Endothelial cell of umbilical vein (primary cell): ENCODE data around the gene C10orf143. TPM values are rescaled to one million over a fixed set of nuclear protein-coding genes. Genes with fewer than 3 reads are reported as not detected.

Source experiments
- BruUV-seq: library from RNA; stranded (reverse); fragments of 400-500 nt; replicated peaks from 2 replicates; lab custom pipeline; 2021; lab: Mats Ljungman, UMichigan
- CTCF ChIA-PET: fragments of 300-600, 350-600 bp; sonication (Branson Sonifier 250); formaldehyde crosslinking; loops from one replicate; lab custom pipeline; 2021; ENCODE audit warnings: antibody characterized with exemption, inconsistent platforms; lab: Charles Lee
- POLR2A ChIA-PET: fragments of 300-600, 350-600 bp; sonication (Branson Sonifier 250); formaldehyde crosslinking; loops from one replicate; lab custom pipeline; 2021; ENCODE audit warnings: antibody characterized with exemption, inconsistent platforms; lab: Charles Lee
- DNase-seq: peaks from one replicate; pipeline ENCODE4 v3.0.0-alpha.2; 2011; ENCODE audit warnings: low read depth, low spot score
- FAIRE-seq: peaks from 2 replicates; lab custom pipeline; 2011; peaks lifted over from hg19 to GRCh38; lab: Jason Lieb, UNC
- H2AFZ ChIP-seq: 2 replicates; pipeline ENCODE4 v1.6.0; 2012; ENCODE audit warnings: low read depth, low read length, control low read depth, inconsistent platforms
- H3K27ac ChIP-seq: 2 replicates; pipeline ENCODE4 v1.5.1; 2011; ENCODE audit warnings: low read depth, mild to moderate bottlenecking, control low read depth, low read length, moderate library complexity; ENCODE audit not compliant: insufficient read depth
- H3K27me3 ChIP-seq, 2 experiments: 2 replicates each; pipeline versions ENCODE4 v1.6.0 to v1.6.1; 2011; ENCODE audit warnings: low read length in 2 of 2, mixed read lengths in 1 of 2; ENCODE audit not compliant: control insufficient read depth in 2 of 2, insufficient read depth in 2 of 2
- H3K36me3 ChIP-seq, 2 experiments: 2 replicates in 1 of 2; 3 replicates in 1 of 2; pipeline ENCODE4 v1.5.1; 2011; ENCODE audit warnings: low read length in 2 of 2, mild to moderate bottlenecking in 1 of 2, moderate library complexity in 1 of 2; ENCODE audit not compliant: control insufficient read depth in 2 of 2, insufficient read depth in 2 of 2; ENCODE audit errors: extremely low read depth in 1 of 2
- H3K4me1 ChIP-seq: 3 replicates; pipeline ENCODE4 v1.5.1; 2011; ENCODE audit warnings: mild to moderate bottlenecking, low read length; ENCODE audit not compliant: control insufficient read depth, insufficient read depth; ENCODE audit errors: extremely low read depth
- H3K4me2 ChIP-seq: 2 replicates; pipeline ENCODE4 v1.6.1; 2011; ENCODE audit warnings: low read length, control low read depth, mixed read lengths; ENCODE audit not compliant: insufficient read depth
- H3K4me3 ChIP-seq, 3 experiments: fragments of 200-600 bp in 1 of 3; sonication (generic), shearing (Covaris generic) in 1 of 3; replicated peaks in 1 of 3; 2 replicates each; pipeline ENCODE4 v1.5.1; 2011 to 2016; ENCODE audit warnings: control low read depth in 3 of 3, low read length in 3 of 3, mild to moderate bottlenecking in 2 of 3, inconsistent platforms in 1 of 3, low read depth in 1 of 3, moderate library complexity in 1 of 3; ENCODE audit not compliant: insufficient read depth in 1 of 3
- H3K79me2 ChIP-seq: 2 replicates; pipeline ENCODE4 v1.6.0; 2012; ENCODE audit warnings: low read length, inconsistent platforms; ENCODE audit not compliant: control insufficient read depth, insufficient read depth
- H3K9ac ChIP-seq: replicated peaks from 2 replicates; pipeline ENCODE3; 2011; ENCODE audit warnings: low read length, control low read depth; ENCODE audit not compliant: insufficient read depth; ENCODE audit errors: extremely low read depth
- H3K9me1 ChIP-seq: replicated peaks from 3 replicates; pipeline ENCODE4 v1.6.0; 2011; ENCODE audit warnings: mild to moderate bottlenecking, low read length; ENCODE audit not compliant: control insufficient read depth, insufficient read depth; ENCODE audit errors: extremely low read depth
- H3K9me3 ChIP-seq: replicated peaks from 2 replicates; pipeline ENCODE4 v1.5.1; 2012; ENCODE audit warnings: low read length, inconsistent platforms; ENCODE audit not compliant: control insufficient read depth, insufficient read depth
- H4K20me1 ChIP-seq: replicated peaks from 2 replicates; pipeline ENCODE3; 2011; ENCODE audit warnings: mild to moderate bottlenecking, low read length; ENCODE audit not compliant: control insufficient read depth, insufficient read depth; ENCODE audit errors: extremely low read depth
- MYC ChIP-seq: IDR thresholded peaks from one replicate; pipeline ENCODE4 v1.6.1; 2011; ENCODE audit warnings: mild to moderate bottlenecking, low read depth, low read length
- POLR2AphosphoS5 ChIP-seq: IDR thresholded peaks from 2 replicates; pipeline ENCODE4 v1.6.1; 2012; ENCODE audit warnings: low read depth, mild to moderate bottlenecking, control low read depth, low read length, moderate library complexity; ENCODE audit not compliant: insufficient read depth
- dilution Hi-C: fragments of 300-500 bp; cut with MboI; formaldehyde crosslinking; loops from one replicate; pipeline ENCODE4 v1.15.0; 2019; ENCODE audit warnings: low sequenced_read_pairs; ENCODE audit not compliant: extremely low pct_ligation_motif_present
- intact Hi-C: fragments of 100-400 bp; cut with micrococcal nuclease; formaldehyde crosslinking; loops from one replicate; pipeline ENCODE4 v1.10.0; 2022
- polyA plus RNA-seq, 4 experiments: library from polyadenylated mRNA; depleted of rRNA in 3 of 4; stranded (reverse) in 3 of 4; unstranded in 1 of 4; fragments of >200 nt; gene quantifications; 2 replicates each; pipeline versions ENCODE4 v1.2.1 to v1.2.3, GENCODE V29; 2011 to 2012; ENCODE audit warnings: missing spikeins in 1 of 4
- total RNA-seq: library from RNA; stranded (reverse); gene quantifications from 2 replicates; pipeline ENCODE4 v1.2.3, GENCODE V29; 2021
- TF ChIP-seq, protein P1 (sequence below), 2 donors: IDR thresholded peaks; 1 replicate in 1 of 2; 2 replicates in 1 of 2; pipeline ENCODE4 v1.5.1; 2011; ENCODE audit warnings: low read length in 2 of 2, mild to moderate bottlenecking in 2 of 2, moderate library complexity in 2 of 2, control low read depth in 1 of 2, inconsistent platforms in 1 of 2, low read depth in 1 of 2; ENCODE audit not compliant: insufficient read depth in 1 of 2; ENCODE audit errors: extremely low read depth in 1 of 2
- TF ChIP-seq, protein P2 (sequence below): IDR thresholded peaks from 2 replicates; pipeline ENCODE4 v1.6.1; 2011; ENCODE audit not compliant: insufficient read depth, insufficient read length

Gene C10orf143
- total and polyA plus RNA-seq, 2 donors (not counting 3 experiments of a cell fraction or from before 2014, with no cell fraction given), result 0.26 to 0.44 TPM

DNA sequence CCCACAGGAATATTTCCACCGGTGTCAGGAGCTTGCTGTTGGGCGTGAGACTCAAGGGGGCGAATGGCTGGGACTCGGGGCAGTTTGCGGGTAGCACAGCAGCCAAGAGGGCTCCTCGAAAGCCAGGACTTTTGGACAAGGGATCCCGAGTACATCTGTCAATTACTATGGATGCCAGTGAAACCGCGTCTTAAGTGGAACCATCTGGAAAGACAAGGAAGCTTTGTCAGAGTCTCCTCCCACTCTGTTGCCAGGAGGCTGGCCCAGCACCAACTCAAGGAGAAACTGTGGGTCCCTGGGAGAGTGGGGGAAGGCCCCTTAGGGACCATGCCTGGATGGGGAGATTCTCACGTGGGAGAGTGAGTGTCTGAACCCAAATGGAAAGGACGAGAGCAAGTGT lies 57.1 kb downstream of the C10orf143 start:
- H2AFZ ChIP-seq, result no peak overlapping the region
- CTCF ChIA-PET, result no interaction called here
- FAIRE-seq, result no peak

GRCh38 chr10:130052193-130052592 lies 58.4 kb downstream of the C10orf143 start:
- Histone ChIP-seq H3K9me3 (peaks cover 2% of the 10 kb centered on the region), H3K9ac (no peak overlapping the region), H3K36me3 (no peaks in the 10 kb centered on the region), H3K79me2 (no peaks in the 10 kb centered on the region), H3K4me2 (no peak overlapping the region), H4K20me1 (no peaks in the 10 kb centered on the region), H3K27ac (no peak overlapping the region), H3K4me3 (no peak overlapping the region), H3K4me1 (no peaks in the 10 kb centered on the region), H3K9me1 (no peaks in the 10 kb centered on the region), H2AFZ (no peak overlapping the region), H3K27me3 (no peaks in the 10 kb centered on the region)
- TF ChIP-seq POLR2AphosphoS5, result no peak
- TF ChIP-seq, protein P1, sequence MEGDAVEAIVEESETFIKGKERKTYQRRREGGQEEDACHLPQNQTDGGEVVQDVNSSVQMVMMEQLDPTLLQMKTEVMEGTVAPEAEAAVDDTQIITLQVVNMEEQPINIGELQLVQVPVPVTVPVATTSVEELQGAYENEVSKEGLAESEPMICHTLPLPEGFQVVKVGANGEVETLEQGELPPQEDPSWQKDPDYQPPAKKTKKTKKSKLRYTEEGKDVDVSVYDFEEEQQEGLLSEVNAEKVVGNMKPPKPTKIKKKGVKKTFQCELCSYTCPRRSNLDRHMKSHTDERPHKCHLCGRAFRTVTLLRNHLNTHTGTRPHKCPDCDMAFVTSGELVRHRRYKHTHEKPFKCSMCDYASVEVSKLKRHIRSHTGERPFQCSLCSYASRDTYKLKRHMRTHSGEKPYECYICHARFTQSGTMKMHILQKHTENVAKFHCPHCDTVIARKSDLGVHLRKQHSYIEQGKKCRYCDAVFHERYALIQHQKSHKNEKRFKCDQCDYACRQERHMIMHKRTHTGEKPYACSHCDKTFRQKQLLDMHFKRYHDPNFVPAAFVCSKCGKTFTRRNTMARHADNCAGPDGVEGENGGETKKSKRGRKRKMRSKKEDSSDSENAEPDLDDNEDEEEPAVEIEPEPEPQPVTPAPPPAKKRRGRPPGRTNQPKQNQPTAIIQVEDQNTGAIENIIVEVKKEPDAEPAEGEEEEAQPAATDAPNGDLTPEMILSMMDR (IDR thresholded peaks at IDR 0.05; ENCODE audit: extremely low read depth in 1 of 2, insufficient read depth in 1 of 2, low read depth in 1 of 2, low read length in 2 of 2), result no peak
- no peak for TF ChIP-seq MYC
- DNase-seq (no peak), FAIRE-seq (no peak)
- dilution Hi-C loops, result no loop called here
- no TSS peak for BruUV-seq
- ChIA-PET CTCF (no interaction called here), POLR2A (no interaction called here)
- intact Hi-C loops, result no loop called here

More for the DNA sequence above, 57.1 kb downstream of the C10orf143 start:
- Histone ChIP-seq H3K4me2 (no peak overlapping the region), H3K9me3 (peaks cover 4% of the 10 kb centered on the region), H3K27me3 (no peaks in the 10 kb centered on the region), H3K4me1 (no peaks in the 10 kb centered on the region), H3K27ac (no peak overlapping the region), H3K36me3 (no peaks in the 10 kb centered on the region), H4K20me1 (no peaks in the 10 kb centered on the region), H3K4me3 (no peak overlapping the region), H3K9me1 (no peaks in the 10 kb centered on the region), H3K79me2 (no peaks in the 10 kb centered on the region), H3K9ac (no peak overlapping the region)
- BruUV-seq, result no TSS peak
- intact Hi-C loops (no loop called here), dilution Hi-C loops (no loop called here)
- no peak for DNase-seq
- POLR2A ChIA-PET, result no interaction called here
- TF ChIP-seq, protein P2, sequence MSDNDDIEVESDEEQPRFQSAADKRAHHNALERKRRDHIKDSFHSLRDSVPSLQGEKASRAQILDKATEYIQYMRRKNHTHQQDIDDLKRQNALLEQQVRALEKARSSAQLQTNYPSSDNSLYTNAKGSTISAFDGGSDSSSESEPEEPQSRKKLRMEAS, result no peak
